GM19328 (cell line): Measurements from ENCODE around the gene CASP12.
"Not testable (repeated sequence)": the region's sequence is repeated elsewhere in the genome, so short reads cannot be mapped to it uniquely, and the experiment has no call there.

Experiments used
- ATAC-seq: cut with Tn5 transposase; IDR thresholded peaks from one replicate; pipeline ENCODE4 v1.9.1; 2021; ENCODE audit warnings: mild to moderate bottlenecking, moderate library complexity; ENCODE audit not compliant: unreplicated experiment

The CASP12 gene

DNA sequence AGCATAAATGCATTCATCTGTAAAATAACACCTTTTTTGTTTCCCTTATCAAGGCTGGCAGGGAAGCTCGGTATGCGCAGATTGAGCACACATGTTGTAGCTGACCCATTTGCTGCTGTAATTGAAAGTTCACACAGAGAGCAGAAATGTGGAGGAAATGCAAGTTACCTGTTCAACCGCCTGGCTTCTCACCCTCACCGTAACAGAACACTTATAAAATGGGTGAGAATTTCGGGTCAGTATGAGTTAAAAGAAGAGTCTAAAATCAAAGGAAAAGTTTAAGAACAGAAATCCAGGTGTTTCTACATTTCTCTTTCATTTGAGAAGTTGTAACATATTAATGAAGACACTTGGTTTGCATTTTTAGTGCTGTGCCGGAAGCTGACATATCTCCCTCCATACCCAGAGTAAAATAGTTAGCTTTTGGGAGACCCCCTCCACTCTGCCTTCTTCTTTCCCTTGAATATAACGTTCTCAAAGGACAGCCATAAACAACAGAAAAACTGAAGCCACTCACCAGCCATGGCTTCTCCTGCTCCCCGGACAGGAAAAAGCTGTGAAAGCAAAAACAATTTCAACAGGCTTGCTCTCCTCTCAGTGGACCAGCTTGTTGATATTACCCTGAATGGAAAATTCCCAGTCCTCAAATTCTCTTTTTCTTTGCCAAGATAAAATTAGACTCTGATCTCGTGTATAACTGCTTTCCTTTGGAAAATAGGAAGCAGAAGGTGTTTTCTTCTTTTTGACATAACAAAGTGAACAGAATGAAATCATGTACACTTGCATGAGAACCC lies at the start of gene CASP12:
Gene CASP12, minus strand, starts transcription at position 570 of the 794 bp plus-strand sequence.
- peak; percentile 66 for ATAC-seq

GRCh38 chr11:104946907-104947306 lies 48.6 kb upstream of the CASP12 start:
- ATAC-seq = no peak

DNA sequence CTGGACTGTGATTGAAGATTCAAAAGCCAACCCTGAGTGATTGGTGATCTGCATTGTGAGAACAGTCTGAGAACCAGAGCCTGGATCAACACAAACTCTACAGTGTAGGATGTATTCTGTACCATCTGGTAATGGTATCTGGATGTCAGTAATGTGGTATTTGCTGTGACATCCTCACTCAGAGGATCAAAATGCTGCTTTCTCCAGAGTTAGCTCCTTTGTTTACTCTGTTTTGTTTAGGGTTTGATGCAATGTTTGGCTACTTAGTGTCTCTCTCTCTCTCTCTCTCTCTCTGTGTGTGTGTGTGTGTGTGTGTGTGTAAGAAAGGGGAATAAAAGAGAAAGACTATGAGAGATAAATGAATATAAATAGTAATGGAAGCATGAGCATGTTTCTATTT lies 45.8 kb upstream of the CASP12 start:
- no peak for ATAC-seq

- ATAC-seq = no peak
Measured at GRCh38 chr11:104943561-104943960, 45.3 kb upstream of the CASP12 start.

GRCh38 chr11:104934594-104934993 lies 36.3 kb upstream of the CASP12 start:
- no peak for ATAC-seq

DNA sequence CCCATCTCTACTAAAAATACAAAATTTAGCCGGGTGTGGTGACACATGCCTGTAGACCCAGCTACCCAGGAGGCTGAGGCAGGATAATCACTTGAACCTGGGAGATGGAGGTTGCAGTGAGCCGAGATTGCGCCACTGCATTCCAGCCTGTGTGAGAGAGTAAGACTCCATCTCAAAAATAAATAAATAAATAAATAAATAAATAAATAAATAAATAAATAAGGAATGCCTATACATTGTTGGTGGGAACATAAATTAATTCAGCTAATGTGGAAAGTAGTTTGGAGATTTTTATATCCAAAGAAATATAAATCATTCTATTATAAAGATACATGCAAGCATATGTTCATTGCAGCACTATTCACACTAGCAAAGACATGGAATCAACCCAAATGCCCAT lies 35.8 kb upstream of the CASP12 start:
- not testable (repeated sequence) for ATAC-seq

DNA sequence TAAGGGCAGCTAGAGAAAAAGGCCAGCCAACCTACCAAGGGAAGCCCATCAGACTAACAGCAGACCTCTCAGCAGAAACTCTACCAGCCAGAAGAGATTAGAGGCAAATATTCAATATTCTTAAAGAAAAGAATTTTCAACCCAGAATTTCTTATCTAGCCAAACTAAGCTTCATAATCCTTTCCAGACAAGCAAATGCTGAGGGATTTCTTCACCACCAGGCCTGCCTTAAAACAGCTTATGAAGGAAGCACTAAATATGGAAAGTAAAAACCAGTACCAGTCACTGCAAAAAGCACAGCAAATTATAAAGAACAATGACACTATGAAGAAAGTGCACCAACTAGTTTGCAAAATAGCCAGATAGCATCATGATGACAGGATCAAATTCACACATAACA lies 30.6 kb upstream of the CASP12 start:
- ATAC-seq = no peak

GRCh38 chr11:104926771-104927611 lies 28.7 kb upstream of the CASP12 start:
- no peak for ATAC-seq

GRCh38 chr11:104925850-104926249 lies 27.6 kb upstream of the CASP12 start:
- ATAC-seq = no peak

DNA sequence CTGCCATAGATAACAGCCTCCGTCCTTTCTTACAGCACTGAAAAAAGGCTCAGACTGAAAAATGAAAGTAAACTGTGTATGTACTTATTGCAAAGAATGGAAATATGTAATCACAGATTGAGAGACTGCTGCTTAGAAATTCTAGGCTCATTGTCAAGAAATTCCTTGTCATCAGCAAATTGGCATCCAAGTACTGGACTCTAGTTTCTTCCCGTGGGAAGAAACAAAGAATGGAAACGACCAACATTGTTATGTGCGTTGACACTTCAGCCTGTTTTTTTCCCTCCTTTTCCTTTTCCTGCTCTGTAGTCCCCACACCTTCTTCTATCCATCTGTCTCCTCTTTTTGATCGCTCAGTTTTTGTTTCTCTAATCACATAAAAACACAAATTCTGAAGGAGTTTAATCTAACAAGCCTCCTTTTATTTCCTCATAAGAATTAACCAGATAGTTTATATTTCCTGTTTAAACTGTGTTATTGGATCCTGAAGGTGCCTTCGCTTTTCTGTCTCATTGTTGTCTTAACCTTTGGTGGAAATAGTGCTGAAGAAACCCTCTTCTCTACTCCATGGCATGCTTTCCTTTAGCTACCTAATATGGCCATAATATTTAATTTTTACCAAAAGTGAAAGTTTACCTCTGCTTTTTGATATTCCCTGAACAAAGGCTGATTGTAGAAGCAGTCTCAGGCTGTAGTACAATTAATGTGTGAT lies 20.0 kb upstream of the CASP12 start:
- peak; percentile 73 for ATAC-seq

DNA sequence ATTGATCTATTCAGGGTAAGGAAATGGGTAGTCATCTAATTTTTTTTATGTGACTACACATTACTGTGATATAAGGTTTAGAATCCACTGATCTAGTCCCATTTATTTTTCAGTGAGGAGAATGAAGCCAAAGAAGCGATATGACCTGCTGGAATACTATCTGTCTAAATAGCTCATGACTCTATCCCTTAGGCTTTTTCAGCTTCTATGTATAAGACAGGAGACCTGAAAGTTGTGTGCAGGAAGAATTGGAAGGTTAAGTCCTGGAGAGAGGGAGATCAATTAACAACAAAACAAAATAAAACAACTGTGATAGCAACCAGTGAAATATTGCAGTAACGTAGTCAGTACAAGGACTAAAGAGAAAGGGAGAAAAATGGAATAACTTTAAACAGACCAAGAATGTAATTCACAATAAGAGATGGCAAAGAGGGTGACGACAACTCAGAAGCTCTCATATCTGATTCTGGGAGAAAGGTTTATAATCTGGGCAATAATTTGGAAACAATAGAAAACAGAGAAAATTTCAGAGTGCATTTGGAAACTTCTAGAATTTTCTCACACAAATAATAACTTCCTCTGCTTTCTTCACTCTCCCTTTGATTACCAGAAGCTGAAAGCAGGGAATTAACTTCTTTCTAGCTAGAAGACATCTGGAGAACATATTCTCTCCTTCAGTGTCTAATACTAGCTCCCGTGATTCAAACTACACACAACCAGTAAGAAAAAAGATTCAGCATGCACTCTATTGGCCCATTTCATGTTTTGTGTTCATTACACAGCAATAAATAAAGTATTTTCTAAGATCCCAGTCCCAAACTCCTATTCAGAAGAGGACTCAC lies 19.2 kb upstream of the CASP12 start:
- no peak for ATAC-seq

GRCh38 chr11:104916442-104916841 lies 18.2 kb upstream of the CASP12 start:
- no peak for ATAC-seq

DNA sequence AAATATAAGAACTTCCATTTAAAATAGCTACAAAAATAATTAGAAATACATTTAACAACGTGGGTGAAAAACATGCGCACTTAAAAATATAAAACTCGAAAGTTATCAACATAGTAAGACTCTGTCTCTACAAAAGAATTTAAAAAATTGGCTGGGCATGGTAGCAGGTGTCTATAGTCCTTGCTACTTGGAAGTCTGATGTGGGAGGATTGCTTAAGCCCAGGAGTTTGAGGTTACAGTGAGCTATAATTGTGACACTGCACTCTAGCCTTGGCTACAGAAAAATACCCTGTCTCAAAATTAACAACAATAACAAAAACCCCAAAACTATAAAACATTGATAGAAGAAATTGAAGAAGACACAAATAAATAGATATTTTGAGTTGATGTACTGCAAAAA lies 13.8 kb upstream of the CASP12 start:
- ATAC-seq = no peak

DNA sequence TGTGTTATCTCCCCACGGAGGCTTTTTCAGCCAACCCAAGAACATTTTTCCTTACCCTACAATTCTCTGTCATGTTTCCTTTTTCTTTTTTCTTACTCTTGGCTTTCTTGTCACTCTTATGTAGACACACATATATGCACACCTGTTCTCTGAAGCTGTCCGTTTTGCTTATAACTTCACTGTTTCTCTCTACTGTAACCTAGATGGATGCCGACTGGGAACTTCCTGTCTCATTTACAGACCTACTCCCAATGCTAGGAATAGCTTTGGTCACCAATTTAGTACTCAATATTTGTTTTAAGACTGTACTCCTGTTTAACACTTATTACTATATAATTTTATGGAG lies 9.9 kb upstream of the CASP12 start:
- ATAC-seq = no peak

DNA sequence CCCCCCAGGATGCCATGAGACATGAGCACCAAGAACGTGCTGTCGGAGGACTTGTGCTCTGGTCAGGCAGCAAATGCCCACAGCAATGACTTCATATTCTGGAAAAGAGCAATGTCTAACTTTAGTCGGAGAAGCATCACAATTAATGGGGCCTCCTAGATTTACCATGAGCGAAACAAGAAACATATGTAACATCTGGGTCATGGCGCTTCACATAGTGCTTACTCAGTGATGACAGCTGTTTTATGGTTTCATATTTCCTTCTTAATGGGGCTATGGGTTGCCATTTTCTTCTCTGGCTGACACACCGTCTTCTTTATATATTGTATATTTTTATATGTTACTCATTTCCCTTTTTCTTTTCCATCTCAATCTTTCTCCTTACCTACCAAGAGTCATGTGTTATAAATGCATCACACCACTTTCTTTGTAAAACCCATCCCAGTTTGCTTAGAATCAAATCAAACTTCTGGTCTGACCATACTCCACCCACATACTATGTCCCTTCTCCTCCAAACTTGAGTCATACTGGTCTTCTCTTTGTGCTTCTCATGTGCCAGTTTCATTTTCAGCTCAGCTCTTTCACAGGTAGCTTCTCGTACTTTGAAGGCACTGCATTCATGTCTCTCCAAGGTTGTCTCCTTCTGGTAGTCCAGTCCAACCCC lies 9.4 kb upstream of the CASP12 start:
- no peak for ATAC-seq

DNA sequence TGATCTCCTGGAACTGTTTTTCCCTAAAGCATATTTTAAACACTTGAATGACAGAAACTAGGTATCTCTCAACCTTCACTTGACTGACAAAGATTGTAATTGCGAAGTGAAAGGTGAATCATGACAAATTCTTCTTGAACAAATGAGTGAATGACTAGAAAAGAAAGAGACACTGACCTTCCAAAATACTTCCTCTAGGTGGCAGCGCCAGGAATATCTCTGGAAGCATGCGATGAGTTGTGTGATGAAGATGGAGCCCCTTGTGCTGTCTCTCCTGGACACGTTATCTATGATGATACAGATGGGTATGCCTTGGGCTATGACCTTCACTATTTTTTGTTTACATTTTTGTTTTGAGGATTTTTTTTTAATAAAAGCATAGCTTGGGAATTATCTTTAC lies 7.0 kb upstream of the CASP12 start:
- ATAC-seq = no peak

- no peak for ATAC-seq
Measured at GRCh38 chr11:104899226-104899625, 966 bp upstream of the CASP12 start.

GRCh38 chr11:104898685-104899013 lies 389 bp upstream of the CASP12 start:
- ATAC-seq = no peak

DNA sequence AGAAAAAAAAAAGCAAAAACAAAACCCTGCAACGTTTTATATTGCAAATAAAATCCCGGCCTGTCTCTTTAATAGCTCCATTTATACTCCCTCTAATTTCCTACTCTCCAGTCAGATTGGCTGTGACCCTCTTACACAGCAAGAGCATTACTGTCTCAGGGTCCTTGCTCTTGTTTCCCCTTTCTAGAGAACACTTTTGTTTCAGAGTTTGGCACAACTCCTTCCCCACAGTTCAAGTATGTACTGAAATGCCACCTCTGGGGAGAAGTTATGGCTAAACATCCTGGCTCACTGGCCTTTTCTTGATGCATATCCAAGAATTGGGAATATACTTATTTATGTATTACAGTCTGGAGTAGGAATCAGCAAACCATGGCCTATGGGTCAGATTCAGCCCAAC lies 2.6 kb downstream of the CASP12 start:
- ATAC-seq = no peak

DNA sequence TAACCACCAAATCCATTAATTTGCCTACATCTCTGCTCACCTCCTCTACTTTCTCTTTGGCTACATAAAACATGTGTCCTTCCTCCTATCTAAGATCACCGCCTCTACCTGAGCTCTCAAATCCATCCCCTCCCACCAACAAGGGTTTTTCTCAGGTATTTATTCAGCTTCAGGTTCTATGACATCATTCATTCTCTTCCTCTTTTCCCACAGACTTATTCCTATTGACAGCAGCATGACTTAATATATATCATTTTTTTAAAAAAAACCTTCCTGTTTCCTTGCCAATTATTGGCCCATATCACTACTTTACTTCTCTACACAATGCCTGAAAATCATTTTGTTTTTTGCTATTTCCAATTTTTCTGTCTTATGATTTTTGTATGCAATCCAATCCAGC lies 4.4 kb downstream of the CASP12 start:
- ATAC-seq = no peak
